GM12872 (cell line): ENCODE data around the gene CHERP.

Experiments
- CTCF ChIP-seq: IDR thresholded peaks from 3 replicates; pipeline ENCODE4 v1.5.1; 2011; ENCODE audit warnings: low read depth, mild to moderate bottlenecking, low read length, moderate library complexity; ENCODE audit not compliant: insufficient read depth

Gene CHERP

DNA sequence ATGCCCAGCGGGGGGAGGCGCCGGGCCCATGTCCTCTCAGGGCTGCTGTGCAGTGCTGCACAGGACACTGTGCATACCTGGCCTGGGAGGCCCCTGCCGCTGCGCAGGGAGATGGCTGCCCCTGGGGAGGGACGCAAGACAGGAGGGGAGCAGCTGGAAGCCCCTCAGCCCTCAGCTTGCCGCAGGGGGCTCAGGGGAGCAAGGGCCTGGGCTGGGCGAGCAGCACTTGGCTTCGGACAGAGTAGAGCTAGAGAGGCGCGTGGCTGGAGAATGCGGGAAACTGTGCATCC, 10.9 kb downstream of the CHERP start:
- TF ChIP-seq CTCF: no peak

- no peak for TF ChIP-seq CTCF
These were observed 11.5 kb downstream of the CHERP start for GRCh38 chr19:16530540-16531379.

DNA sequence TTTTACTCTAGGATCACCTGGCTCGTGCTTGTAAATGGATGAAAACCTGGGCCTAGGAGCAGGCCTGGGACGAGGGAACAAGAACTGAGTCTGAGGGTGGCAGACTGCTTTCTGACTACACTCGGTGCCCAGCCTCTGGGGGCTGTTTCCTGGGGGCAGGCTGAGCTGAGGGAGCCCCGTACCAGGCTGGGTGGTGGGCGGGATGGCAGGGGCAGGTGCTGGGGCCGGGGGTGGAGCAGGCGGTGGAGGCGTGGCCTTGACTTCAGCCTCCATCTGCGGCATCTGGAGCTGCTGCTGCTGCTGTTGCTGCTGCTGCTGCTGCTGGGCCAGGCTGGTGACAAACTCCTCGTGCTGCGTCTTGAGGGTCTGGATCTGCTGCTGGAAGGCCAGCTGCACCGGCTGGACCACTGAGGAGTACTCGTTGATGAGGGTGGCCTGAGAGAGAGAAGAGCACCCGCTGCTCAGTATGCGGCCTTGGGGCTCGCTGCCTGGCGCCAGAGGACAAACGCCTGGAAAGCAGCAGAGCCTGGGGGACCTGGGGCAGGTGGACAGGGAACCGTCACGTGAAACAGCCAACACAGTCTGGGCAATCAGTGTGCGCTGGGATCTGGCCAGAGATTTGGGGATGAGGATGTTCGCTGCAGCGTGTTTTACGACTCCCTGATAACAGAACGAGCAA, 12.6 kb downstream of the CHERP start:
- no peak for TF ChIP-seq CTCF

DNA sequence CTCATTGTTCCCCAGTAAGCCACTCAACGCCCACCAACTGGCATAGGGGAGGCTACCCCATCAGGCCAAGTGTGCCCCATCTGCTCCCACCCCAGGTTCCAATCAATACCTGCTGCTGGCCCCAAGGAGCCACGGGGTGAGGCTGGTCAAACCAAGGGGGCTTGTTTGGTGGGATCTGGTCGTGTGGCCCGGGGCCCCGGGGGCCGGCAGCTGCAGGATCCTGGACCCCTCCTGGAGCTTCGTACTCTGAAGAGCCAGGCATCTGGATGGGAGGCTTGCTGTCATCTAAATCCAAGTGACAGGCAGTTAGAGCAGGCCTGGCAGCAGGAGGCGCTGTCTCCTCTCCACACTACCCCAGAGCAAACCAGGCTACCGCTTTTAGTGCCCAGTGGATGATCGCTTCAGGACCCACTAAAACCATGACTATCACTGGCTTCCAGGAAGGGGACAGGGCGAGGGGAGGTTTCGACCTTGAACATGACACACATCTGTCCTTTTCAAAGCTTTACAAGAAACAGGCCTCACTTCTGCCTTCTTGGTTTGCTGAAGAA, 14.2 kb downstream of the CHERP start:
- peak; percentile 78 for TF ChIP-seq CTCF

DNA sequence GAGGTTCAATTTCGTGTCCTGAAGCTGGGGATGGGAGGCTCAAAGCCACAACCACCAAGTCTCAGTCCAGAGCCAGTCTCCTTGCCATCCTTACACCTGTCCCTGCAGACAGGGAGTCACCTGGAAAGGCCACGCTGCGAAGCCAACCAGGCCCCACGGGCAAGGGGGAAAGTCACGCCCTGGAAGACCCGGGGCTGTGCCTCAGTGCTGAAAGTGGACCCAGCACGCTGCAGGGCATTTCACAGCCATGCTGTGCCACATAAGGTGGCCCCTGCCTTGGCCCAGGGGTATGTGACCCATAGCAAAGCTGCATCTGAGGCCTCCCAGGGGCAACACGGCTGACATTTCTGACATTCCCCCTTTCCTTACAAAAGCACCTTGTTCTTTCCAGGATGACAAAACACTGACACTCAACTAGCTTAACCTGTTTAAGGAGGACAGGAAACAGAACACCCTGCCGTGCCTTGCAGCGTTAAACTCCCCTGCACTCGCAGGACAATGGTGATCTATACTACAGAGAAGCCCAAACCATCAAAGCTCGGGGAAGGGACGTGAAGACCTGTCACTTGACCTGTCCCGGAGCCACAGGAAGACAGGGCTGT, 14.8 kb downstream of the CHERP start:
- TF ChIP-seq CTCF: no peak

GRCh38 chr19:16525751-16526481, 16.3 kb downstream of the CHERP start:
- no peak for TF ChIP-seq CTCF
